AML-193 (cell line): ENCODE measurements around the gene SERPINB10.

Experiments used
- DNase-seq, 2 experiments: peaks; one replicate each; lab custom pipeline; 2025; lab: John Stamatoyannopoulos, UW

The SERPINB10 gene, protein sequence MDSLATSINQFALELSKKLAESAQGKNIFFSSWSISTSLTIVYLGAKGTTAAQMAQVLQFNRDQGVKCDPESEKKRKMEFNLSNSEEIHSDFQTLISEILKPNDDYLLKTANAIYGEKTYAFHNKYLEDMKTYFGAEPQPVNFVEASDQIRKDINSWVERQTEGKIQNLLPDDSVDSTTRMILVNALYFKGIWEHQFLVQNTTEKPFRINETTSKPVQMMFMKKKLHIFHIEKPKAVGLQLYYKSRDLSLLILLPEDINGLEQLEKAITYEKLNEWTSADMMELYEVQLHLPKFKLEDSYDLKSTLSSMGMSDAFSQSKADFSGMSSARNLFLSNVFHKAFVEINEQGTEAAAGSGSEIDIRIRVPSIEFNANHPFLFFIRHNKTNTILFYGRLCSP

DNA sequence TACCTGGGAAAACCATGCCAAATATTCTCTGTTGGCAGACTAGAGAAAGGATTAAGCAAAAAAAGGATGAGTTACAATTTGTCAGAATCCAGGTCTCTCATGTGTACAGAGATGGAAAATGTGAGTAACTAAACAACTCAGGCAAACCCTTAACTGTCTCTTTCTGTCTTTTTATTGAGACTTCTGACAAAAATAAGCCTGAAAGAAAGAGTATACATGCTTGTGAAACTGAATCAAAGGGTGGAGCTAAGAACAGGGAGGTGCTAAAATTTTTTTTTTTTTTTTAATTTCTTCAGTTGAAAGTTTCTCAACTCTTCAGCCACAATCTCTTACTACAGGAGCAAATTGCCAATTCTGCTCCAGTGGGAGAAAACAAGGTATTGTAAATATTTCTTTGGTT, at the start of gene SERPINB10:
Gene SERPINB10, plus strand, starts transcription at position 295 of the 400 bp plus-strand sequence. CDS start 7,553 bp downstream, outside the sequence.
- peak; percentile 81 to 83 for DNase-seq

DNA sequence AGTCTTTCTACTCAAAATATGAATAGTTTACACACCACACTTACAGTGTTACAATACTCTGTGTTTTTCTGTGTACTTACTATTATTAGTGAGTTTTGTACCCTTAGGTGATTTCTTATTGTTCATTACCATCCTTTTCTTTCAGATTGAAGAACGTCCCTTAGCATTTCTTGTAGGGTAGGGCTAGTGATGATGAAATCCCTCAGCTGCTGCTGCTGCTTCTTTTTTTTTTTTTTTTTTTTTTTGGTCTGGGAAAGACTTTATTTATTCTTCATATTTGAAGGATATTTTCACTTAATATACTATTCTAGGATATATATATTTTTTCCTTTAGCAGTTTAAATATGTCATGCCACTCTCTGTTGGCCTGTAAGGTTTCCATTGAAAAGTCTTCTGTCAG, 49.3 kb upstream of the SERPINB10 start:
- peak; percentile 13 to 18 for DNase-seq

DNA sequence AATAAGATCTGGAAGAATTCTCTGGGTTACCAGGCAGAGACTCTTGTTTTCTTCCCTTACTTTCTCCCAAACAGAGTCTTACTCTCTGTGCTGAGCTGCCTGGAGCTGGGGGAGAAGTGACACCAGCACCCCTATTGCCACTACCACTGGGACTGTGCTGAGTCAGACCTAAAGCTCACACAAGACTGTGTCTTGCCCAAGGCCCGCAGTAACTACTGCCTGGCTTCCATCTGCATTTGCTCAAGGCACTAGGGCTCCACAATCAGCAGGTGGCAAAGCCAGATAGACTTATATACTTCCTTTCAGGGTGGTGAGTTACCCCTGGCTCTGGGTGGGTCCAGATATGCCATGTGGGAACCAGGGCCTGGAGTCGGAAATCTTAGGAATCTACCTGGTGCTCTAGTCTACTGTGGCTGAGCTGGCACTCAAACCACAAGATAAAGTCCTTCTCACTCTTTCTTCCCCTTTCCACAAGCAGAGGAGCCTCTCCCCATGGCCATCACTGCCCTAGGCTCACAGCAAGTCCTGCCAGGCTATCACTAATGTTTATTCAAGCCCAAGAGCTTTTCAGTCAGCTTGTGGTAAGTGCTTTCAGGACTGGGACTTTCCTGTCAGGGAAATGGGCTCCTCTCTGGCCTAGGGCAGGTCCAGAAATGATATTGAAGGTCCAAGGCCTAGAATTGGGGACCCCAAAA, 47.8 kb upstream of the SERPINB10 start:
- DNase-seq: peak; percentile 44 to 54

DNA sequence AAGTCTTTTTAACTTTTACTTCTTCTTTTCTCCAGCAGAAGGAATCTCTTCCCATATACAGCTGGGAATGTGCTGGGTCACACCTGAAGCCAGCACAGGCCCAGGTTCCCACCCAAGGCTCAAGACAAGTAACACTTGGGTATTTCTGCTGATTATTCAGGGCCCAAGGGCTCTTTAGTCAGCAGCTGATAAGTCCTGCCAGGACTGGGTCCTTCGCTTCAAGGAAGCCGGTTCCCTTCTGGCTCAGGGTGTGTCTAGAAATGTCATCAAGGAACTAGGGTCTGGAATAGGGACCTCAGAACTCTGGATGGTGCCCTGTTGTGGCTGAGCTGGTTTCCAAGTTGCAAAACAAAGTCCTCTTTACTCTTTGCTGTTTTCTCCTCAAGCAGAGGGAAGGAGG, 47.2 kb upstream of the SERPINB10 start:
- no peak for DNase-seq

DNA sequence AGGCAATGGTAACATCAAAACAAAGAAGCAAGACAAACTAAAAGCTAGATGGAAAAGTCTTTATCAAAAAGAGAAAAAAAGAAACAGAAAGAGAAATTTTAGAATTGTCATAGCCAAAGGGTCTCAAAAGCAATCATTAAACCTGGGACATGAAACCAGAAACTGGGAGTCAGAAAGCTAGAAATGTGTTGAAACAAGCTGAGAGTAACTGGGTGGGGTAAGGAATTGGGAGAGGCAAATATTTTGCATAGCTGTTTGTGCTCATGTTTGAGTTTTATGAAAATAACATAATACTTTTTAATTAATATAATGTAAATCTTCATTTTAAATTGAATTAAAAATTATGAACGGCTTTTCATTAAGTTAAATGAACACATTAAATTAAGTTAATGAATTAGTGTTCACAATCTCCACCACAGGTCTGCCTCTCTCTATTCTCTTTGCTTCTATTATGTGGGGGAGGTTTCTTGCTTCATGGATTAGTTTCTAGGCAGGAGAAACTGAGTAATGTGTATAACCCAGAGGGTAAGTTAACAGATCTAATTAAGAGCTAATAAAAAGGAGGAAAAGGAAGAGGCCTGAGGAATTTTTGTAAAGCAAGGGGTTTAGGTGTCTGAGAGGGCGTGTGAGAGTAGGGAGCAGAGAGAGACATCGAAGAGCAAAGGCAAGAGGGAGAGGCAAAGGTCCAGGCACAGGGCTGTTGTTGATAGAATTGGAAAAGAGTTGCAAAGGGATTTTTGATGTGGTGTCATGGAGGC, 40.2 kb upstream of the SERPINB10 start:
- no peak for DNase-seq

DNA sequence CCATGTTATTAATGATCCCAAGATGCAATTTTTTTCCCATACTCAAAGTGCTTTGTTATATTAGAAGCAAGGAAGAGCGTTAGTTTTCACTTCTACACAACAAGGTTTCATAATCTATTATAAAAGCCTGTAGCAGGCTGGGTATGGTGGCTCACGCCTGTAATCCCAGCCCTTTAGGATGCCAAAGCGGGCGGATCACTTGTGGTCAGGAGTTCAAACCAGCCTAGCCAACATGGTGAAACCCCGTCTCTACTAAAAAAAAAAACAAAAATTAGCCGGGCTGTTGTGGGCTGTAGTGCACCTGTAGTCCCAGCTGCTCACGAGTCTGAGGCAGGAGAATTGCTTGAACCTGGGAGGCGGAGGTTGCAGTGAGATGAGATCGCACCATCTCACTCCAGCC, 39.2 kb upstream of the SERPINB10 start:
- DNase-seq: no peak

DNA sequence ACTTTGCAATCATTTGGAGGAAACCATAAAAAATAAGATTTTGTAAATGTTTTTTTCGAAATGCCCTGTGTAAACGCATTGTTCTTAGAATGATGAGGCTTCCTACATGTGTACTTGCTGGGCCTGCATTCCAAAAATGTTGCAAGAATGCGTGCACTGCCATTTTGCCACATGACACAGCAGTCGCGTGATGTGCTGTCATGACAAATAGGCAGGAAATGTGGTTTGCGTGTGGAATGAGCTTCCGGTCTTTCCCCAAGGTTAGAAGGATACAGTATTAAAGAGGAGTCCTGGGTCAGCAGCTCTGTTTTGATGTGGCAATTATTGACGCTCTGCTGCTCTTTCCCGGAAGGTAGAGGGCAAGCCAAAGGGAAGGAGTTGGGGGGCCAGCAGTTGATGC, 38.4 kb upstream of the SERPINB10 start:
- no peak for DNase-seq

DNA sequence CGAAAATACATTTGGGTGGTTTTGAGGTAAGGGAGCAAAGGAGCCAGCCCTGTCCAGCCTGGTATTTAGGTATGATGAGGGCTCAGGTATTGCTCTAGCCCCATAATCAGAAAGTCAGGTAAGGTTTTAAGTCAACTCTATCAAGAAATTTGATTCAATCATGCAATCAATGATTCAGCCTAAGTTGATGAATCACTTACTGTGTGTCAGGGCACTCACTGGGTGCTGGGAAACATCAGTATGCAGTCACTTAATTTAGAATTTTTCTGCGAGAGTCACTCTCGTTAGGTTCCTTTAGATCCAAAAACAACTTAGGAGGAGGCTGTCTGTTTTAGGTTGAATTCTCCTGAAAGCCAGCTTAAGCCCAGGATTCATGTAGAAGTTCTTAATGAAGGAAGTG, 37.9 kb upstream of the SERPINB10 start:
- DNase-seq: no peak

DNA sequence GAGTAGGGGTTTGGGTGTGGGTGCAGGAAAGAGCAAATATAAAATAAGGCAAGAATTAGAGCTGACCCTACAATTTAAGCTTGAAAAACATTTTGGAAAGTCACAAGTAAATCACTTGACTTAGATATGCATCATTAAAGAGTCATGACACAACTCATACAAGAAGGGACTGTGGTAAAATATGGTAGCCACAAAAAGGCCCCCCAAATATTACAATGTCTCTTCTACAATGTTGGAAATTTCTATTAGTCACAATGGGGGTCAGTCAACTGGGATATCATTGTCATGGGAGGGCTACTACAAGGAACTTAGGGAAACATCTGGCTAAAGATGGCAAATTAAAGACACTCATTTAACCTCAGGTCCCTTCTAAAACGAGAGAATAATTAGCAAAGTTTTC, 35.9 kb upstream of the SERPINB10 start:
- DNase-seq: no peak

DNA sequence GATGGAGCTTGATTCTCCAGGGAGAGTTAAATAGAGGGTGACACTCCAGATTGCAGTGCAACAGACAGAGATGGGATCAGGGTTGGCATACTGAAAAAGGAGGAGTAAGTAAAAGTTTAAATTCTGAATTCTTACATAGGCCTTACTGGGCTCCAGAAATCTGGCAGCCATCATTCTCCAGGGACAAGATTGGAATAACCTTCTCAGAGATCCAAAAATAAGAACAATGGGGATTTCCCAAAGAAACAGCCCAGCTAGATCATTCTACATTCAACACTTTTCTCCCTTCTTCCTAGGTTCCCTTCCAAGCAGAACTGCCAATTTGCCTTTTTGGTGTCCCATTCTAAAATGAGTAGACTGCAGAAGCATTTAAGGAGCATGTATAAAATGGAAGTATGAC, 35.2 kb upstream of the SERPINB10 start:
- DNase-seq: no peak

DNA sequence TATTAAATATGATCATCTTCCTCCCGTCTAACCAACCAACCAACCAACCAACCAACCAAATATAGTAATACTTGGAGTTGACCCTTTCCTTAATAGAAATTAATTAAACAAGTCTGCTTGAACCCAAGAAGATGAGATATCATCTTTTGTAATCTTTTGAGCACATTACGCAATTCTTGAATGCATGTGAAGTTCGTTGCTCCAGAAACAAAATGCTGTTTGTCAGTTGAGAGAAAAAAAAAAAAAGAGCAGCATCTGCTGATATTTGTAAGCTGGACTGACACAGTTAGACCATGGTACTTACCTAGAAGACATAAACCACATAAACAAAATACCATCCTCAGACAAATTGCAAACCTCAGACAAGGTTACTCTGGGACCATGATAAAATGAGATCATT, 29.4 kb upstream of the SERPINB10 start:
- DNase-seq: peak; percentile 72 to 79

DNA sequence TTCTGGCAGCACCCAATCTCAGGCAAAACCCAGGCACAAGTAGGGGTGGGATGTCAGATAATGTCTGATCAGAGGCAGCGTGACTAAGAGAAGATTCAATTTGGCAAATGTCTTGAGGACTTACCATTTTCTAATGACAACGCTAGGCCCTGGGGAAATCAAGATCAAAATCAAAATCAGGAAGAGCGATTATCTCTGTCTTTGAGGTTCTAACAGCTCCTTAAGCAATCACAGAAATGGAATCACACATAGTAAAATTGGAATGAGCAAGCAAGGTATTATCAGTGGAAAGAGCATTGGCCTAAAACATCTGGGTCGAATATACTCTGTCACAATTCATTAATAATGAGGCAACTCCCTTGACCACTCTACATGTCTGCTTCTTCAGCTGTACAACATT, 28.8 kb upstream of the SERPINB10 start:
- DNase-seq: peak in 1 of 2 experiments; percentile 9

DNA sequence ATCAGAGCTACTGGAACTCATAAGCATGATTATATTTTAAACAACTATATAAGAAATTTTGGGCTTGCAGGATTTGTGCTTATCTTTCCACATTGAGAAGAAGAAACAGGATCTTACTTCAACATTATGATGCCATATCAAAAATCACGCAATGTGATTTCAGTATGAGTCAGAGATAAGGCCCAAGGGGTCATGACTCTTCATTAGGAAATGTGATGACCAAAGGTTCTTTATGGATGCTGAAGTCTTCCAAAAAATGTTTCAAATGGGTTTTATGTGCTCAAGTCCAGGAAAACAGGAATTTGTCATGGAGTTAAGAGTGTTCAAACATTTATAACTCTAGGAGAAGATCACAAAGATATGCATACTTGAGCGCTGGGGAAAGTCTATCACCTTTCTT, 28.0 kb upstream of the SERPINB10 start:
- no peak for DNase-seq

DNA sequence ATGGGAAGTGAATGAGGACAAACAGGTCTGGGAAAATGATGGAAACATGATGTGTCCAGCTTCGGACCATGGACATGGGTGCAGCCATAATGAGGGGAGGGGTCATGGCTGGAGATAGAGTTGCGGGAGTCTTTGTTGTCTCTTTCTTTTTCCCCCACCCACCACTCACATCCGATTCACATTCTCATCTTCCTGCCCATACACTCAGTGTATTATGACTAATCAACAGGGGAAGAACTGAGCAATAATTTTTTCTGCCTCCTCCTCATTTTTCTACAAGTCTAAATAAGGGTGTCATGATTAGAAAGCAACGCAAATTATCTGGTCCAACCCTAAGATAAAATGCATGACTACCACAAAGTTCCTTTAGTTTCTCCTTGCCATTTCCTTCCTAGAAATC, 25.9 kb upstream of the SERPINB10 start:
- no peak for DNase-seq

DNA sequence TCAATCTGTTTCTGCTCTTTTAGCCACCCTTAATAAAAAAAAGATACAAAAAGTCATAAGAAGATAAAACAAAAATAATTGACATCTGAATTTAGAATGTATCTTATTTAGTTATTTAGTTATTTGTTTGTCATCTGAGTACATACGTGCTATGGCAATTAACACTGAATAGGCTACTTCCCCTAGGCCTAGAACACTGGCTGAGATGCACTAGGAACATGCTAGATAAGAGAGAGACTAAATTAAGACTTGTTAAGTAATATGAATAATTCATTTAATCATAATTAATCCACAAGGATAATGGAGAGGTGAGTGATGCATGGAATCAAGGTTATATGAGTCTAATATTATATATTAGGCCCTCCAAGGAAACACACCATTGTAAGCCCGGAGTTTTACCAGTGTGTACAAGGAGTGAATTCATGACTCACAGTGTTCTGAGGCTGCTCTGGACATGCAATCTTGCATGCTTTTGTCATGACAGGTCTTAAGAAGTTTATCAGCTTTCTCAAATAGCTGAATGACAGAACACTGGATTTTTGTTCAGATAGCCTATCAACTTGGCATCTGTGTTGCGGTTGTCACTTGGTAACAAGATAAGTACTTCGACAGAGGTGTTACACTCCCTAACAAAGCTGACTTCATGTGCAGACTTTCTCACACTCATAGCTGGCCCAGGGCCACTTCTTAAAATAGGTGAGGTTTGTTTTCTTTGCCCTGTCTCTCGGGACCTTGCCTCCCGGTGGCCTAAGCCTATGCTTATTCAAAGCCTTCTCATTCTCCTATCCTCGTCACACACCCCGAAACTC, 25.2 kb upstream of the SERPINB10 start:
- DNase-seq: no peak

DNA sequence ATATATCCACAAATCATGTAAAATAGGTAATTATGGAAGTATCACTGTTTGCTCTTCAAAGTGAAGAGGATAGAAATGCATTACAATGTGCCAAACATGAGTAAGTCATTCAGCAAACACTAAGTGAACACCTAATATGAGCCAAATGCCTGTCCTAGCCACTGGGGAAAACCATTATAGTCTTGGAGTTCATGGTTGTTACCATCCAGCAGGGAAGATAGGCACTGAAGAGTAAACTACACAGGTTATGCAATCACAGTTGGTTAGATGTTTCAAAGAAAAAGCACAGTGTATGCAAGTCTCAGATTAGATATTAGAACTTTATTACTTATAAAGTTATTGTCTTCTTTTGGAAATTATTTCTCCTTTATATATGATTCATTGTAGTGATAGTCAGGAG, 24.1 kb upstream of the SERPINB10 start:
- peak in 1 of 2 experiments; percentile 11 for DNase-seq

DNA sequence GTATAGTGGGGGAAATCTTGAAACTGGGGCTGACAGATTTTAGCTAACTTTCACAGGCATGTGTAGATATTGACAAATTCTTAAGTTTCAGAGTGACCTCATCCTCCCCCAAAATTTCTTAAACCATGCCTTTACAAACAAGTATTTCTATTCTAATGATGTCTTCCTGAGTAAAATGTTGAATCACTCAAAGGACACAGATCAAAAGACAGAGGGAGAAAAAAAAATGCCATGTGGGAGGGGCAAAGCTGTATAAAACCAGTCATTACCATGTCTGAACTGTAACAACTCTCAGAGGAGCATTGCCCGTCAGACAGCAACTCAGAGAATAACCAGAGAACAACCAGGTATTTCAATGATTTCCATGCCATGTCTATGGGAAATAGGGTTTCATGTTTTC, 20.3 kb upstream of the SERPINB10 start, which contains the start of gene SERPINB2:
Gene SERPINB2, plus strand, starts transcription at position 282 of the 400 bp plus-strand sequence. CDS start 3,740 bp downstream, outside the sequence.
- DNase-seq: no peak

DNA sequence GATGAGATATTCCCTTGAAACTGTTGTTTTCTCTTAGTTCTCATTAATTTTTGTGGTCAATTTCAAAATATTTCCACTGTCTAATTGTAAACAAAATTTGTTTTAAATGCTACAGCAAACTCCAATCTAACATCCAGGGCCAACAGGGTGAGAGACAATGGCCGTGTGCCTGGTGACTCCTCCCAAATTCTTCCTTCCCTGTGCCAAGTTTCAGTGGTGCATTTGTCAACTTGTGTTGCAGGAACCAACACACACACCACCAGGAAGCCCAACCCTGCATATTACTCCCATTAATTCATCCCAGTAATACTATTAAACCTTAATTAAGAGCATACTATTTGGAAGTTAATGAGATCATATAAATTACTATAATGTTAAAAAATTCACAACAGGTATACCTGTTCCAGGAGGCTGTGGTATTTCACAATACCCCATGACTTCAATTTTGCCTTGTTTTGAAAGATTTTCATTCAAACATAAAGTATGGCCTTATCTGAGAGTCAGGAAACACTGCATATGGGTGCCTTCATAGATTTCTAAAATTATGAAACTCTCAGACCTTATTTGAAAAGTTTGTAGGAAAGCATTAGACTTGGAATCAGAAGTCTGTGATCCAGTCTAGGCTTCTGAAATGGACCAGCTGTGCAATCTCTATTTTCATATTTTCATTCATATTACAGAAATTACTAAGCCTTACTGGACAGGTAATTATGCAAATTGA, 19.1 kb upstream of the SERPINB10 start:
- no peak for DNase-seq

DNA sequence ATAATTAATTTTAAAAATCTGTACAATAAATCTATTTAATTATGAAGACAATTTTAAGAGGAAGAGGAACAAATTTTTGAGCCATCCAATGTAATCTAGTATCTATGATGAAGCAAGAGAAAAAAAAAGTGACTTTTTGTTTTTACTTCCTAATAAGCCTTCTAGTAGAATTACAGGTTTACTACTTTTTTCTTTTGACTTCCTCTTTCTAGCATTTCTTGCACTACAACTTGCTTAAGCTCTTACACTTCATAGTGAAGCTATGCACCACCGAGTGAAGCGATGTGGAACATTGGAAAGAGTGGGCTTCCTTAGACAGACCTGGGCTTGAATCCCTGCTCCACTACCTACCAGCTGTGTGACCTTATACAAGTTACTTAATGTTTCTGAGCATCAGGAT, 18.1 kb upstream of the SERPINB10 start:
- DNase-seq: peak; percentile 95 to 96

DNA sequence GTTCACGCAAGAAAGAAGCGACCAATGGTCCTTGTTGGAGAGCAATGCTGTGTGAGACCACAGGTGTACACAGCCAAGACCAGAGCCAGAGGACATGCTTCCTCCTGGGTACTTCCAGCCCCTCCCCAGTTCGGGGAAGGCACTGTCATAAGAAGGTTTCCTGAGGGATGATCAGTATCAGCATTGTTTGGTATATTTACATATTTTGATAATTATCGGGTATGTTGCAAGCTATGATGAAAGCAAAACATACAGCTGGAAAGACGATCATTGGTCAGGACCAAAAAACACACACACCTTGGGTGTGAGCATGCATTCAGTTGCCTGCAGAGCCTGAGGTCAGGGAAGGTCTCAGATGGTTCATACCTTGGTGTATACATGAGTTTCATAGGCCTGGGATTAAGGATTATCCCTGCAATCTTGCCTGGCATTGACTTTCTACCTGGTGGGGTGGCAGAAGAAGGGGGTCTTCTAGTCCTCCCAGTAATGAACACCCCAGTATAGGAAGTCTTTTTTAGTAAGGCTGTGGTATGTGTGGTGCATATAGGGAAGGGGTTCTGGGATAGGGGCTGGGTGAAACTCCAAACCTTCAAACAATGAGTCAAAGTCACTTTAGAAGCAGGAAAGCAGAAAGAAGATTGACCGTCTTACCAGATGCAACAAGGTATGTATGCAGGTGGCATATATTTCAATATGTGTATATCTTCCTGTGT, 17.4 kb upstream of the SERPINB10 start:
- no peak for DNase-seq
